Lower leg skin (tissue), 3 donors: ENCODE results near the gene PSMD1.

Experiments used
- POLR2A ChIP-seq, 2 donors: fragments of 450-650 bp; IDR thresholded peaks; one replicate each; pipeline ENCODE4 v1.6.1; 2016 to 2017; ENCODE audit warnings: antibody characterized with exemption in 2 of 2, mild to moderate bottlenecking in 1 of 2, moderate library complexity in 1 of 2
- TF ChIP-seq, protein P1 (sequence below), 3 donors: fragments of 450-650 bp; IDR thresholded peaks; one replicate each; pipeline ENCODE4 v1.5.1; 2016; ENCODE audit warnings: antibody characterized with exemption in 3 of 3, mild to moderate bottlenecking in 3 of 3, moderate library complexity in 2 of 3

- TF ChIP-seq, protein P1, sequence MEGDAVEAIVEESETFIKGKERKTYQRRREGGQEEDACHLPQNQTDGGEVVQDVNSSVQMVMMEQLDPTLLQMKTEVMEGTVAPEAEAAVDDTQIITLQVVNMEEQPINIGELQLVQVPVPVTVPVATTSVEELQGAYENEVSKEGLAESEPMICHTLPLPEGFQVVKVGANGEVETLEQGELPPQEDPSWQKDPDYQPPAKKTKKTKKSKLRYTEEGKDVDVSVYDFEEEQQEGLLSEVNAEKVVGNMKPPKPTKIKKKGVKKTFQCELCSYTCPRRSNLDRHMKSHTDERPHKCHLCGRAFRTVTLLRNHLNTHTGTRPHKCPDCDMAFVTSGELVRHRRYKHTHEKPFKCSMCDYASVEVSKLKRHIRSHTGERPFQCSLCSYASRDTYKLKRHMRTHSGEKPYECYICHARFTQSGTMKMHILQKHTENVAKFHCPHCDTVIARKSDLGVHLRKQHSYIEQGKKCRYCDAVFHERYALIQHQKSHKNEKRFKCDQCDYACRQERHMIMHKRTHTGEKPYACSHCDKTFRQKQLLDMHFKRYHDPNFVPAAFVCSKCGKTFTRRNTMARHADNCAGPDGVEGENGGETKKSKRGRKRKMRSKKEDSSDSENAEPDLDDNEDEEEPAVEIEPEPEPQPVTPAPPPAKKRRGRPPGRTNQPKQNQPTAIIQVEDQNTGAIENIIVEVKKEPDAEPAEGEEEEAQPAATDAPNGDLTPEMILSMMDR (IDR thresholded peaks at IDR 0.05), result no peak
- no peak for TF ChIP-seq POLR2A (IDR thresholded peaks at IDR 0.05)
Measured at GRCh38 chr2:231170055-231170454, 113.4 kb downstream of the PSMD1 start.
